ENCODE data around the gene ASTN2. TPM values are rescaled to one million over a fixed set of nuclear protein-coding genes. Genes with fewer than 3 reads are reported as not detected.

Gene ASTN2
- total and polyA plus RNA-seq, 4 donors, result 0.57 to 2.9 (median 1.4) TPM

DNA sequence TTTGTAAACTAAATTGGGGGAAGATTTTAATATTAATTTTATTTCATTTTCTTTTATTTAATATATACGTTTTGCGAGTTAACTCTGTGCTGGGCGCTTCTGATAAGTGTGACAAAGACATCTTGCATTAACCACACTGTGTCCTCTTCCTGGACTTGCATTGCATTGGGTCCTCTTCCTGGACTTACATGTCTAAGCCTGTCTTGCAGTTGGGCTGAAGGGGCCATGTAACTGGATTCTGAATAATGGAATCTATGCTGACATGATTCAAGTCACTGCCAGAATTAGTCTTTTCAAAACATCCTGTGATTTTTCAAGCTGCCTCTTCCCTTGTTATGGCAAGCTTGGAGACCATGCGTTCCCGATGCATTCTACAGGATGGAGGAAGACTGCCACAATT lies 605.2 kb downstream of the ASTN2 start:
- Histone ChIP-seq H3K4me1 (ENCODE audit: control insufficient read depth in 4 of 4, insufficient read depth in 4 of 4, low read length in 3 of 4) (no peaks in the 10 kb centered on the region), H3K27ac (ENCODE audit: low read depth in 1 of 2, low read length in 2 of 2) (no peak overlapping the region), H3K36me3 (ENCODE audit: control insufficient read depth in 4 of 4, insufficient read depth in 3 of 4, low read depth in 1 of 4, low read length in 3 of 4) (no peaks in the 10 kb centered on the region), H3K27me3 (ENCODE audit: control insufficient read depth in 4 of 4, insufficient read depth in 4 of 4, low read length in 3 of 4) (peaks cover 0 to 8% (median 1%) of the 10 kb centered on the region in 4 donors), H3K4me3 (ENCODE audit: low read depth in 1 of 3, low read length in 3 of 3) (no peak overlapping the region), H3K9me3 (ENCODE audit: control insufficient read depth in 4 of 4, low read length in 3 of 4) (peaks cover 0 to 3% (median 0%) of the 10 kb centered on the region in 4 donors), H3K9ac (ENCODE audit: low read depth in 1 of 2, low read length in 2 of 2) (no peak overlapping the region)
- WGBS, result 78% methylated on average over 5 of the region's 5 CpGs
- no peak for DNase-seq (ENCODE audit: low spot score)
- TF ChIP-seq NR2F2 (IDR thresholded peaks at IDR 0.05) (no peak), MAX (IDR thresholded peaks at IDR 0.05) (no peak), JUND (IDR thresholded peaks at IDR 0.05) (no peak), TAF1 (conservative IDR thresholded peaks at IDR 0.05) (no peak), SP1 (IDR thresholded peaks at IDR 0.05) (no peak), CTCF (IDR thresholded peaks at IDR 0.05; ENCODE audit: low read depth, low read length, missing input control) (no peak), GABPA (IDR thresholded peaks at IDR 0.05 in 1 of 2, conservative IDR thresholded peaks at IDR 0.05 in 1 of 2) (no peak), RAD21 (IDR thresholded peaks at IDR 0.05) (no peak), HNF4A (conservative IDR thresholded peaks at IDR 0.05) (no peak), FOXA1 (IDR thresholded peaks at IDR 0.05) (no peak)
- TF ChIP-seq, protein P1, sequence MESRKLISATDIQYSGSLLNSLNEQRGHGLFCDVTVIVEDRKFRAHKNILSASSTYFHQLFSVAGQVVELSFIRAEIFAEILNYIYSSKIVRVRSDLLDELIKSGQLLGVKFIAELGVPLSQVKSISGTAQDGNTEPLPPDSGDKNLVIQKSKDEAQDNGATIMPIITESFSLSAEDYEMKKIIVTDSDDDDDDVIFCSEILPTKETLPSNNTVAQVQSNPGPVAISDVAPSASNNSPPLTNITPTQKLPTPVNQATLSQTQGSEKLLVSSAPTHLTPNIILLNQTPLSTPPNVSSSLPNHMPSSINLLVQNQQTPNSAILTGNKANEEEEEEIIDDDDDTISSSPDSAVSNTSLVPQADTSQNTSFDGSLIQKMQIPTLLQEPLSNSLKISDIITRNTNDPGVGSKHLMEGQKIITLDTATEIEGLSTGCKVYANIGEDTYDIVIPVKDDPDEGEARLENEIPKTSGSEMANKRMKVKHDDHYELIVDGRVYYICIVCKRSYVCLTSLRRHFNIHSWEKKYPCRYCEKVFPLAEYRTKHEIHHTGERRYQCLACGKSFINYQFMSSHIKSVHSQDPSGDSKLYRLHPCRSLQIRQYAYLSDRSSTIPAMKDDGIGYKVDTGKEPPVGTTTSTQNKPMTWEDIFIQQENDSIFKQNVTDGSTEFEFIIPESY (IDR thresholded peaks at IDR 0.05), result no peak
- TF ChIP-seq, protein P2, sequence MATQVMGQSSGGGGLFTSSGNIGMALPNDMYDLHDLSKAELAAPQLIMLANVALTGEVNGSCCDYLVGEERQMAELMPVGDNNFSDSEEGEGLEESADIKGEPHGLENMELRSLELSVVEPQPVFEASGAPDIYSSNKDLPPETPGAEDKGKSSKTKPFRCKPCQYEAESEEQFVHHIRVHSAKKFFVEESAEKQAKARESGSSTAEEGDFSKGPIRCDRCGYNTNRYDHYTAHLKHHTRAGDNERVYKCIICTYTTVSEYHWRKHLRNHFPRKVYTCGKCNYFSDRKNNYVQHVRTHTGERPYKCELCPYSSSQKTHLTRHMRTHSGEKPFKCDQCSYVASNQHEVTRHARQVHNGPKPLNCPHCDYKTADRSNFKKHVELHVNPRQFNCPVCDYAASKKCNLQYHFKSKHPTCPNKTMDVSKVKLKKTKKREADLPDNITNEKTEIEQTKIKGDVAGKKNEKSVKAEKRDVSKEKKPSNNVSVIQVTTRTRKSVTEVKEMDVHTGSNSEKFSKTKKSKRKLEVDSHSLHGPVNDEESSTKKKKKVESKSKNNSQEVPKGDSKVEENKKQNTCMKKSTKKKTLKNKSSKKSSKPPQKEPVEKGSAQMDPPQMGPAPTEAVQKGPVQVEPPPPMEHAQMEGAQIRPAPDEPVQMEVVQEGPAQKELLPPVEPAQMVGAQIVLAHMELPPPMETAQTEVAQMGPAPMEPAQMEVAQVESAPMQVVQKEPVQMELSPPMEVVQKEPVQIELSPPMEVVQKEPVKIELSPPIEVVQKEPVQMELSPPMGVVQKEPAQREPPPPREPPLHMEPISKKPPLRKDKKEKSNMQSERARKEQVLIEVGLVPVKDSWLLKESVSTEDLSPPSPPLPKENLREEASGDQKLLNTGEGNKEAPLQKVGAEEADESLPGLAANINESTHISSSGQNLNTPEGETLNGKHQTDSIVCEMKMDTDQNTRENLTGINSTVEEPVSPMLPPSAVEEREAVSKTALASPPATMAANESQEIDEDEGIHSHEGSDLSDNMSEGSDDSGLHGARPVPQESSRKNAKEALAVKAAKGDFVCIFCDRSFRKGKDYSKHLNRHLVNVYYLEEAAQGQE (IDR thresholded peaks at IDR 0.05), result no peak

DNA sequence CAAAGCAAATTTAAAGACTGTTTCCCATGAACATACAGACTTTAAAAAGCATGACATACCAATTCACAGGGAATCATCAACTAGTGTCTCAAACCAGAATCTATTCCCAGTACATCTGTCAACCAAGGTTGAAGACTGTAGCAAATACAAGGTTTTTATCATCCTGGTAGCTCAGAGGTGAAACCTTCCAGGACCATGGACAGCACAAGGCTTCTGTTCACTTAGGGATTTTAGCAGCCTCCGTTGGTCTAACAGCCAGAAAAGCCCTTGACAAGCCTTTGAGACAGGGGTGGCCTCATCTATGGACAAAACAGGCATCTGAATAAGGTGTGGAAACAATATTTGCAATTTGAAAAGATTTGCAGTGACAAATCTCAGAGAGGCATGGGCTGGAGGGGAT lies 608.8 kb downstream of the ASTN2 start:
- Histone ChIP-seq H3K27me3 (ENCODE audit: control insufficient read depth in 4 of 4, insufficient read depth in 4 of 4, low read length in 3 of 4) (peaks cover 0 to 2% (median 1%) of the 10 kb centered on the region in 4 donors), H3K9me3 (ENCODE audit: control insufficient read depth in 4 of 4, low read length in 3 of 4) (no peaks in the 10 kb centered on the region), H3K36me3 (ENCODE audit: control insufficient read depth in 4 of 4, insufficient read depth in 3 of 4, low read depth in 1 of 4, low read length in 3 of 4) (no peaks in the 10 kb centered on the region), H3K9ac (ENCODE audit: low read depth in 1 of 2, low read length in 2 of 2) (no peak overlapping the region), H3K4me1 (ENCODE audit: control insufficient read depth in 4 of 4, insufficient read depth in 4 of 4, low read length in 3 of 4) (no peaks in the 10 kb centered on the region), H3K27ac (ENCODE audit: low read depth in 1 of 2, low read length in 2 of 2) (no peak overlapping the region), H3K4me3 (ENCODE audit: low read depth in 1 of 3, low read length in 3 of 3) (no peak overlapping the region)
- 4% methylated on average over 1 of the region's 1 CpG for WGBS
- no peak for DNase-seq (ENCODE audit: low spot score)
- TF ChIP-seq FOXA2 (IDR thresholded peaks at IDR 0.05), result no peak
- TF ChIP-seq, protein P2 (IDR thresholded peaks at IDR 0.05), result peak; percentile 98

Data from liver (tissue), 9 donors.